IMR-90 (cell line): ENCODE data around the gene GNB1L. TPM values are rescaled to one million over a fixed set of nuclear protein-coding genes. Genes with fewer than 3 reads are reported as not detected.

ENCODE experiments used
- ATAC-seq: fragments of 200-7000 bp; cut with Tn5 transposase; 2 replicates; pipeline ENCODE4 v1.9.1; 2020; ENCODE audit warnings: low read depth, mild to moderate bottlenecking, moderate library complexity
- BruUV-seq: library from RNA; stranded (reverse); fragments of 400-500 nt; replicated peaks from 2 replicates; lab custom pipeline; 2021; lab: Mats Ljungman, UMichigan
- CTCF ChIA-PET: fragments of 300-600 bp; formaldehyde crosslinking; extraction: SDS; loops from one replicate; lab custom pipeline; 2021; ENCODE audit warnings: antibody characterized with exemption; lab: Yijun Ruan, JAX
- POLR2A ChIA-PET: fragments of 300-600 bp; sonication (Branson Sonifier 250); formaldehyde crosslinking; loops from one replicate; lab custom pipeline; 2022; ENCODE audit warnings: antibody characterized with exemption; ENCODE audit not compliant: unreplicated experiment; lab: Charles Lee
- DNase-seq: peaks from one replicate; pipeline ENCODE4 v3.0.0; 2013
- H2AFZ ChIP-seq: replicated peaks from 2 replicates; pipeline ENCODE3; 2013; ENCODE audit warnings: low read length, mild to moderate bottlenecking; ENCODE audit not compliant: poor library complexity
- H2AK5ac ChIP-seq: 2 replicates; pipeline ENCODE4 v1.6.1; 2013; ENCODE audit warnings: low read depth, low read length, inconsistent platforms
- H2AK9ac ChIP-seq: replicated peaks from 2 replicates; pipeline ENCODE3; 2013; ENCODE audit warnings: mild to moderate bottlenecking, low read depth, low read length, moderate library complexity; ENCODE audit not compliant: poor library complexity
- H2BK120ac ChIP-seq: 2 replicates; pipeline ENCODE4 v1.6.1; 2013; ENCODE audit warnings: low read depth, low read length, inconsistent platforms
- H2BK15ac ChIP-seq: 3 replicates; pipeline ENCODE4 v1.6.1; 2013; ENCODE audit warnings: low read depth, low read length, inconsistent platforms
- H2BK20ac ChIP-seq: 2 replicates; pipeline ENCODE4 v1.6.1; 2013; ENCODE audit warnings: low read depth, mild to moderate bottlenecking, inconsistent platforms, low read length, moderate library complexity
- H2BK5ac ChIP-seq: 2 replicates; pipeline ENCODE4 v1.6.1; 2013; ENCODE audit warnings: mild to moderate bottlenecking, low read depth, low read length, inconsistent platforms; ENCODE audit not compliant: poor library complexity, severe bottlenecking
- H3K14ac ChIP-seq: replicated peaks from 2 replicates; pipeline ENCODE4 v1.6.1; 2013; ENCODE audit warnings: low read depth, low read length, inconsistent platforms
- H3K18ac ChIP-seq: 2 replicates; pipeline ENCODE4 v1.6.1; 2013; ENCODE audit warnings: low read depth, low read length, control low read depth
- H3K23ac ChIP-seq: 2 replicates; pipeline ENCODE4 v1.6.1; 2013; ENCODE audit warnings: low read depth, low read length, inconsistent platforms
- H3K27ac ChIP-seq: 2 replicates; pipeline ENCODE4 v1.5.1; 2013; ENCODE audit warnings: mild to moderate bottlenecking, control low read depth, low read length; ENCODE audit not compliant: insufficient read depth
- H3K27me3 ChIP-seq: 2 replicates; pipeline ENCODE4 v1.6.1; 2013; ENCODE audit warnings: low read length; ENCODE audit not compliant: control insufficient read depth, insufficient read depth
- H3K36me3 ChIP-seq: 2 replicates; pipeline ENCODE4 v1.6.1; 2013; ENCODE audit warnings: low read length, mixed read lengths; ENCODE audit not compliant: control insufficient read depth, insufficient read depth
- H3K4ac ChIP-seq: 2 replicates; pipeline ENCODE4 v1.6.1; 2013; ENCODE audit warnings: low read depth, low read length, inconsistent platforms
- H3K4me1 ChIP-seq: 2 replicates; pipeline ENCODE4 v1.6.1; 2013; ENCODE audit warnings: low read length, mixed read lengths; ENCODE audit not compliant: control insufficient read depth, insufficient read depth
- H3K4me2 ChIP-seq: 2 replicates; pipeline ENCODE4 v1.6.1; 2013; ENCODE audit warnings: low read depth, mild to moderate bottlenecking, control low read depth, low read length, moderate library complexity
- H3K4me3 ChIP-seq: 2 replicates; pipeline ENCODE4 v1.5.1; 2013; ENCODE audit warnings: low read depth, mild to moderate bottlenecking, control low read depth, low read length, moderate library complexity; ENCODE audit not compliant: insufficient read depth
- H3K56ac ChIP-seq: 2 replicates; pipeline ENCODE4 v1.6.1; 2013; ENCODE audit warnings: low read length, inconsistent platforms; ENCODE audit not compliant: insufficient read depth; ENCODE audit errors: extremely low read depth
- H3K79me1 ChIP-seq, 2 experiments: 2 replicates each; pipeline ENCODE4 v1.6.1; 2013; ENCODE audit warnings: low read length in 2 of 2, inconsistent platforms in 1 of 2, low read depth in 1 of 2
- H3K9ac ChIP-seq: 2 replicates; pipeline ENCODE4 v1.6.1; 2013; ENCODE audit warnings: low read depth, low read length, control low read depth
- H3K9me1 ChIP-seq: 2 replicates; pipeline ENCODE4 v1.6.1; 2013; ENCODE audit warnings: low read length, inconsistent platforms; ENCODE audit not compliant: insufficient read depth
- H3K9me3 ChIP-seq: 2 replicates; pipeline ENCODE4 v1.6.1; 2013; ENCODE audit warnings: low read length; ENCODE audit not compliant: control insufficient read depth, insufficient read depth
- H4K20me1 ChIP-seq: 2 replicates; pipeline ENCODE4 v1.6.1; 2013; ENCODE audit warnings: low read length, inconsistent platforms; ENCODE audit not compliant: insufficient read depth
- H4K5ac ChIP-seq: 2 replicates; pipeline ENCODE4 v1.6.1; 2013; ENCODE audit warnings: mild to moderate bottlenecking, low read depth, low read length, control low read depth
- H4K8ac ChIP-seq, 2 experiments: 2 replicates each; pipeline ENCODE4 v1.6.1; 2013; ENCODE audit warnings: low read depth in 2 of 2, low read length in 2 of 2, control low read depth in 1 of 2, inconsistent platforms in 1 of 2
- H4K91ac ChIP-seq: 2 replicates; pipeline ENCODE4 v1.6.1; 2013; ENCODE audit warnings: low read depth, low read length, inconsistent platforms; ENCODE audit not compliant: insufficient read depth
- CEBPB ChIP-seq: IDR thresholded peaks from 2 replicates; pipeline ENCODE4 v1.6.1; 2012; ENCODE audit warnings: low read depth, low read length, improper control_type of control experiment
- CHD1 ChIP-seq: IDR thresholded peaks from 2 replicates; pipeline ENCODE4 v1.6.1; 2012; ENCODE audit warnings: low read depth, low read length, improper control_type of control experiment
- FOS ChIP-seq: fragments of 150-350 bp; IDR thresholded peaks from 2 replicates; pipeline ENCODE4 v1.6.1; 2016; ENCODE audit warnings: low read depth, low read length
- MAFK ChIP-seq: IDR thresholded peaks from 2 replicates; pipeline ENCODE4 v1.6.1; 2012; ENCODE audit warnings: low read depth, low read length, improper control_type of control experiment
- MAZ ChIP-seq: IDR thresholded peaks from 2 replicates; pipeline ENCODE4 v1.6.1; 2012; ENCODE audit warnings: low read depth, mild to moderate bottlenecking, low read length, improper control_type of control experiment, moderate library complexity, borderline replicate concordance
- MXI1 ChIP-seq: IDR thresholded peaks from 2 replicates; pipeline ENCODE4 v1.6.1; 2012; ENCODE audit warnings: low read depth, mild to moderate bottlenecking, low read length, moderate library complexity, borderline replicate concordance
- NFE2L2 ChIP-seq: fragments of 150-350 bp; IDR thresholded peaks from 2 replicates; pipeline ENCODE4 v1.6.1; 2016; ENCODE audit warnings: low read depth, mild to moderate bottlenecking, low read length
- POLR2A ChIP-seq: IDR thresholded peaks from 2 replicates; pipeline ENCODE4 v1.6.1; 2012; ENCODE audit warnings: mild to moderate bottlenecking, low read depth, low read length
- RAD21 ChIP-seq: IDR thresholded peaks from 2 replicates; pipeline ENCODE4 v1.6.1; 2012; ENCODE audit warnings: low read length, improper control_type of control experiment
- RCOR1 ChIP-seq: IDR thresholded peaks from 2 replicates; pipeline ENCODE4 v1.6.1; 2012; ENCODE audit warnings: mild to moderate bottlenecking, low read length, improper control_type of control experiment; ENCODE audit not compliant: insufficient replicate concordance
- RFX5 ChIP-seq: IDR thresholded peaks from 2 replicates; pipeline ENCODE4 v1.8.0; 2012; ENCODE audit warnings: low read depth, mild to moderate bottlenecking, low read length, moderate library complexity
- SMC3 ChIP-seq: fragments of 150-350 bp; IDR thresholded peaks from 2 replicates; pipeline ENCODE4 v1.6.1; 2016; ENCODE audit warnings: low read depth, mild to moderate bottlenecking, antibody characterized with exemption, low read length, moderate library complexity
- WGBS, 2 experiments: methylation state at CpG; one replicate each; pipeline versions ENCODE4 v1.1.5 to v1.1.7; 2013; ENCODE audit warnings: missing lambda C conversion rate in 2 of 2; ENCODE audit not compliant: insufficient read length in 1 of 2; ENCODE audit errors: extremely low coverage in 2 of 2; 5-methylcytosine and 5-hydroxymethylcytosine counted together
- dilution Hi-C: fragments of 300-500 bp; cut with HindIII; formaldehyde crosslinking; loops from one replicate; pipeline ENCODE4 v1.14.3; 2018; ENCODE audit warnings: low sequenced_read_pairs; ENCODE audit not compliant: unreplicated experiment
- in situ Hi-C: fragments of 300-500 bp; cut with MboI; formaldehyde crosslinking; loops from 3 replicates; pipeline ENCODE4 v1.14.3; 2019; ENCODE audit warnings: low sequenced_read_pairs, inconsistent platforms, mixed read lengths
- intact Hi-C: fragments of 100-400 bp; cut with micrococcal nuclease; formaldehyde crosslinking; loops from 2 replicates; pipeline ENCODE4 v1.10.0; 2022
- polyA plus RNA-seq, 3 experiments: library from polyadenylated mRNA; depleted of rRNA; stranded (reverse); fragments of >200 nt; gene quantifications; 2 replicates each; pipeline ENCODE4 v1.2.3, GENCODE V29; 2012; ENCODE audit warnings: low replicate concordance in 1 of 3
- total RNA-seq: library from RNA; depleted of rRNA; stranded (reverse); fragments of >200 nt; gene quantifications from 2 replicates; pipeline ENCODE4 v1.2.3, GENCODE V29; 2012
- TF ChIP-seq, protein P1 (sequence below): conservative IDR thresholded peaks from 2 replicates; pipeline ENCODE4 v1.5.1; 2012; ENCODE audit warnings: mild to moderate bottlenecking, low read depth, low read length, improper control_type of control experiment
- TF ChIP-seq, protein P2 (sequence below): fragments of 150-350 bp; IDR thresholded peaks from 2 replicates; pipeline ENCODE4 v1.6.1; 2017; ENCODE audit warnings: mild to moderate bottlenecking, antibody characterized with exemption, low read length, low read depth
- TF ChIP-seq, protein P3 (sequence below): fragments of 150-350 bp; IDR thresholded peaks from 2 replicates; pipeline ENCODE4 v1.6.1; 2016; ENCODE audit warnings: low read depth, mild to moderate bottlenecking, low read length, moderate library complexity, borderline replicate concordance

GNB1L gene
- total and polyA plus RNA-seq, 2 of the 4 experiments (the other 2 are of a cell fraction), result 2.5 to 4.4 TPM

DNA sequence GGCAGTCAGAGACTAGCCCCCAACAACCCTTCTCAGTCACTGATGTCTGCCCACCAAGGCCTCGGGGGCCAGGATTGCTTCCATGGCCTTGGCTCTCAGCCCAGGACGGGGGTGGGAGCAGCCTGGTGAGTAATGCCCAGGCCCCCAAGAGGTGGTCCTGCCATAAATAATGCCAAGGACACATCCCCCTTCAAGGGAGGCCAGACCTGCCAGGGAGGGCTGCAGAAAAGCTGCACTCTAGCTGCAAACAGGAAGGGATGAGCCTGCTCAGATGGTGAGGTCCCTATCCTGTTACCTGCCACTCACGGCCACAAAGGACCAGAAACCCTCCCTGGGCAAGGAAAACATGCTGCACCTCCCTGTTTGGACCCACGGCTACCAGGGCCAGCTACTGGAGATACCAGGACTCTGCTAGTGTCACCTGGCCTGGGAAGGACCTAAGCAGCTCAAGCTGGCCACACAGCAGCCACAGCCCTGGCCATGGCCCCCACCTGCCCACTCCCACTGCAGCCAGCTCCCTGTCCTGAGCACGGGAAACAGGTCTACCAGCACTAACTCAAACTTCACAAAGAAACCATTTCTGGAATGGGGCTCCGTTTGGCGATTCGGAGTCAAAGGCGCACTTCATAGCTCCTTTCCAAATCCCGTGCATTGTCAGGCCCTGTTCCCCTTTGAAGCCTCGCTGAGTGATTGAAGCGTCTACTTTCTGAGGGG is 12.1 kb downstream of the GNB1L start:
- Histone ChIP-seq H3K9me1 (peaks cover 11% of the 10 kb centered on the region), H3K4me2 (no peak overlapping the region), H2AFZ (no peak overlapping the region), H4K91ac (no peak overlapping the region; the same call in 1 of the 2 replicates), H3K27me3 (no peaks in the 10 kb centered on the region), H2AK5ac (no peak overlapping the region), H3K56ac (no peak overlapping the region), H4K20me1 (peaks cover 28% of the 10 kb centered on the region), H3K23ac (no peak overlapping the region), H3K79me1 (peaks cover 19 to 63% of the 10 kb centered on the region in 2 experiments), H3K9ac (no peak overlapping the region), H3K18ac (no peak overlapping the region), H4K8ac (no peak overlapping the region), H2BK15ac (no peak overlapping the region), H3K14ac (no peak overlapping the region), H3K36me3 (peaks cover 6% of the 10 kb centered on the region), H4K5ac (no peak overlapping the region), H3K4me3 (no peak overlapping the region), H2BK5ac (no peak overlapping the region), H3K4me1 (peaks cover 8% of the 10 kb centered on the region), H2BK20ac (no peak overlapping the region), H3K4ac (no peak overlapping the region), H3K9me3 (peaks cover 3% of the 10 kb centered on the region; the same call in 1 of the 2 replicates), H3K27ac (no peak overlapping the region), H2AK9ac (peak overlapping the region; percentile 49), H2BK120ac (no peak overlapping the region)
- in situ Hi-C loops (no loop called here), dilution Hi-C loops (no loop called here), intact Hi-C loops (no loop called here)
- ATAC-seq (no peak), DNase-seq (no peak)
- no TSS peak for BruUV-seq
- CTCF ChIA-PET, result interaction anchor here (1.4 kb wide), 1 partner anchor 64 kb away, joined by 3 read pairs; no protein-coding TSS in a partner anchor
- POLR2A ChIA-PET, result no interaction called here
- 100% methylated on average over 1 of the region's 12 CpGs; no CpG with 5 or more reads in 1 of the 2 experiments for WGBS, 2 experiments
- TF ChIP-seq, protein P1, sequence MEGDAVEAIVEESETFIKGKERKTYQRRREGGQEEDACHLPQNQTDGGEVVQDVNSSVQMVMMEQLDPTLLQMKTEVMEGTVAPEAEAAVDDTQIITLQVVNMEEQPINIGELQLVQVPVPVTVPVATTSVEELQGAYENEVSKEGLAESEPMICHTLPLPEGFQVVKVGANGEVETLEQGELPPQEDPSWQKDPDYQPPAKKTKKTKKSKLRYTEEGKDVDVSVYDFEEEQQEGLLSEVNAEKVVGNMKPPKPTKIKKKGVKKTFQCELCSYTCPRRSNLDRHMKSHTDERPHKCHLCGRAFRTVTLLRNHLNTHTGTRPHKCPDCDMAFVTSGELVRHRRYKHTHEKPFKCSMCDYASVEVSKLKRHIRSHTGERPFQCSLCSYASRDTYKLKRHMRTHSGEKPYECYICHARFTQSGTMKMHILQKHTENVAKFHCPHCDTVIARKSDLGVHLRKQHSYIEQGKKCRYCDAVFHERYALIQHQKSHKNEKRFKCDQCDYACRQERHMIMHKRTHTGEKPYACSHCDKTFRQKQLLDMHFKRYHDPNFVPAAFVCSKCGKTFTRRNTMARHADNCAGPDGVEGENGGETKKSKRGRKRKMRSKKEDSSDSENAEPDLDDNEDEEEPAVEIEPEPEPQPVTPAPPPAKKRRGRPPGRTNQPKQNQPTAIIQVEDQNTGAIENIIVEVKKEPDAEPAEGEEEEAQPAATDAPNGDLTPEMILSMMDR, result no peak
- TF ChIP-seq CHD1 (no peak), SMC3 (no peak), POLR2A (no peak), RAD21 (no peak), CEBPB (no peak), NFE2L2 (no peak), FOS (no peak), RFX5 (no peak), MAFK (no peak), MAZ (no peak), MXI1 (no peak), RCOR1 (no peak)
- TF ChIP-seq, protein P2, sequence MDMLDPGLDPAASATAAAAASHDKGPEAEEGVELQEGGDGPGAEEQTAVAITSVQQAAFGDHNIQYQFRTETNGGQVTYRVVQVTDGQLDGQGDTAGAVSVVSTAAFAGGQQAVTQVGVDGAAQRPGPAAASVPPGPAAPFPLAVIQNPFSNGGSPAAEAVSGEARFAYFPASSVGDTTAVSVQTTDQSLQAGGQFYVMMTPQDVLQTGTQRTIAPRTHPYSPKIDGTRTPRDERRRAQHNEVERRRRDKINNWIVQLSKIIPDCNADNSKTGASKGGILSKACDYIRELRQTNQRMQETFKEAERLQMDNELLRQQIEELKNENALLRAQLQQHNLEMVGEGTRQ, result no peak
- TF ChIP-seq, protein P3, sequence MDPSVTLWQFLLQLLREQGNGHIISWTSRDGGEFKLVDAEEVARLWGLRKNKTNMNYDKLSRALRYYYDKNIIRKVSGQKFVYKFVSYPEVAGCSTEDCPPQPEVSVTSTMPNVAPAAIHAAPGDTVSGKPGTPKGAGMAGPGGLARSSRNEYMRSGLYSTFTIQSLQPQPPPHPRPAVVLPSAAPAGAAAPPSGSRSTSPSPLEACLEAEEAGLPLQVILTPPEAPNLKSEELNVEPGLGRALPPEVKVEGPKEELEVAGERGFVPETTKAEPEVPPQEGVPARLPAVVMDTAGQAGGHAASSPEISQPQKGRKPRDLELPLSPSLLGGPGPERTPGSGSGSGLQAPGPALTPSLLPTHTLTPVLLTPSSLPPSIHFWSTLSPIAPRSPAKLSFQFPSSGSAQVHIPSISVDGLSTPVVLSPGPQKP, result no peak
